Measurements from ENCODE around the gene C1QL4. TPM values are rescaled to one million over a fixed set of nuclear protein-coding genes. Genes with fewer than 3 reads are reported as not detected.

Gene C1QL4
- total and polyA plus RNA-seq, 9 of the 15 experiments (the other 6 are each of a cell fraction or from before 2014, with no cell fraction given), result 0.08 to 2.1 (median 0.31) TPM

GRCh38 chr12:49366652-49367380 lies 29.8 kb upstream of the C1QL4 start (continued):
- TF ChIP-seq RBM34 (IDR thresholded peaks at IDR 0.05; ENCODE audit: borderline replicate concordance, insufficient read depth, low read length) (no peak), E2F6 (IDR thresholded peaks at IDR 0.05; ENCODE audit: borderline replicate concordance in 1 of 2, extremely low read depth in 1 of 2, insufficient read depth in 1 of 2, insufficient read length in 1 of 2, low read depth in 1 of 2, low read length in 1 of 2, poor library complexity in 1 of 2, severe bottlenecking in 1 of 2) (peak; percentile 79 to 86), ETS1 (conservative IDR thresholded peaks at IDR 0.05; ENCODE audit: control insufficient read depth, low read depth, low read length) (peak; percentile 15; the same call in 1 of the 2 replicates), RBM14 (IDR thresholded peaks at IDR 0.05; ENCODE audit: borderline replicate concordance, insufficient read depth, low read depth, low read length) (no peak), TEAD1 (CRISPR knock-in tag; IDR thresholded peaks at IDR 0.05) (peak in 1 of 2 experiments; percentile 78; a peak in 1 of 4 replicates), ZNF407 (IDR thresholded peaks at IDR 0.05; ENCODE audit: low read depth) (no peak), ZNF431 (CRISPR knock-in tag; IDR thresholded peaks at IDR 0.05) (no peak), SP2 (IDR thresholded peaks at IDR 0.05; ENCODE audit: extremely low read depth, low read depth, low read length, poor library complexity, severe bottlenecking) (no peak), ZNF778 (CRISPR knock-in tag; IDR thresholded peaks at IDR 0.05) (no peak), ZNF253 (CRISPR knock-in tag; conservative IDR thresholded peaks at IDR 0.05) (0 out of 2 replicates have a peak, but pooled peaks have one; percentile 38), ZNF668 (CRISPR knock-in tag; IDR thresholded peaks at IDR 0.05) (no peak; the same call in 1 of the 2 replicates)

Data from K562 (cell line).